GM12878 (cell line): ENCODE measurements around the gene STX1A. TPM values are rescaled to one million over a fixed set of nuclear protein-coding genes. Genes with fewer than 3 reads are reported as not detected.
A peak's percentile ranks its signal among the peaks of the same experiment; 100 is the strongest.

Experiments
- BACH1 ChIP-seq: fragments of 450-650 bp; IDR thresholded peaks from 2 replicates; pipeline ENCODE4 v1.6.1; 2017; ENCODE audit warnings: mild to moderate bottlenecking, borderline replicate concordance
- CHD1 ChIP-seq: IDR thresholded peaks from 2 replicates; pipeline ENCODE4 v1.6.1; 2012; ENCODE audit warnings: low read depth, low read length, improper control_type of control experiment
- CUX1 ChIP-seq: IDR thresholded peaks from 2 replicates; pipeline ENCODE4 v1.6.1; 2012; ENCODE audit warnings: improper control_type of control experiment, low read depth, low read length; ENCODE audit not compliant: insufficient replicate concordance
- GATAD2B ChIP-seq: fragments of 450-650 bp; conservative IDR thresholded peaks from 2 replicates; pipeline ENCODE4 v1.6.1; 2017; ENCODE audit warnings: low read depth, mild to moderate bottlenecking, moderate library complexity
- HCFC1 ChIP-seq: fragments of 150-350 bp; IDR thresholded peaks from 2 replicates; pipeline ENCODE4 v1.6.1; 2014; ENCODE audit warnings: low read length
- IKZF1 ChIP-seq: fragments of 450-650 bp; conservative IDR thresholded peaks from 2 replicates; pipeline ENCODE4 v1.6.1; 2017; ENCODE audit warnings: antibody characterized with exemption, mild to moderate bottlenecking
- KLF5 ChIP-seq: fragments of 450-650 bp; IDR thresholded peaks from 2 replicates; pipeline ENCODE4 v1.6.1; 2014; ENCODE audit warnings: mild to moderate bottlenecking; ENCODE audit not compliant: partially characterized antibody
- LARP7 ChIP-seq: fragments of 450-650 bp; IDR thresholded peaks from 2 replicates; pipeline ENCODE4 v1.6.1; 2017; ENCODE audit warnings: mild to moderate bottlenecking
- NFYB ChIP-seq: IDR thresholded peaks from 2 replicates; pipeline ENCODE4 v1.6.1; 2011; ENCODE audit warnings: low read depth, mild to moderate bottlenecking, low read length, improper control_type of control experiment, moderate library complexity; ENCODE audit not compliant: insufficient read depth
- NR2C2 ChIP-seq: IDR thresholded peaks from 2 replicates; pipeline ENCODE4 v1.6.1; 2011; ENCODE audit warnings: borderline replicate concordance, low read depth; ENCODE audit not compliant: control insufficient read depth, insufficient read length
- NRF1 ChIP-seq: conservative IDR thresholded peaks from 2 replicates; pipeline ENCODE4 v1.6.1; 2011; ENCODE audit warnings: mild to moderate bottlenecking, low read depth, low read length, improper control_type of control experiment
- POLR2A ChIP-seq: IDR thresholded peaks from 2 replicates; pipeline ENCODE4 v1.6.1; 2011; ENCODE audit warnings: low read depth, mild to moderate bottlenecking, low read length
- RAD51 ChIP-seq: fragments of 450-650 bp; IDR thresholded peaks from 2 replicates; pipeline ENCODE4 v1.6.1; 2016; ENCODE audit warnings: moderate library complexity, mild to moderate bottlenecking, inconsistent platforms
- SMARCA5 ChIP-seq: fragments of 450-650 bp; IDR thresholded peaks from 2 replicates; pipeline ENCODE4 v1.6.1; 2017; ENCODE audit warnings: mild to moderate bottlenecking
- SP1 ChIP-seq: IDR thresholded peaks from one replicate; pipeline ENCODE4 v1.6.1; 2011; ENCODE audit warnings: low read depth, low read length
- SUPT20H ChIP-seq: IDR thresholded peaks from 2 replicates; pipeline ENCODE4 v1.6.1; 2011; ENCODE audit warnings: low read depth, mild to moderate bottlenecking, low read length, moderate library complexity, borderline replicate concordance; ENCODE audit not compliant: control insufficient read depth
- TCF7 ChIP-seq: IDR thresholded peaks from 2 replicates; pipeline ENCODE4 v1.6.1; 2014; ENCODE audit warnings: antibody characterized with exemption, borderline replicate concordance
- YY1 ChIP-seq: IDR thresholded peaks from 2 replicates; pipeline ENCODE4 v1.6.1; 2011; ENCODE audit warnings: low read depth, mild to moderate bottlenecking, low read length
- ZBTB40 ChIP-seq: fragments of 450-650 bp; IDR thresholded peaks from 2 replicates; pipeline ENCODE4 v1.6.1; 2016; ENCODE audit warnings: mild to moderate bottlenecking, moderate library complexity, borderline replicate concordance
- ZNF207 ChIP-seq: fragments of 450-650 bp; IDR thresholded peaks from 2 replicates; pipeline ENCODE4 v1.6.1; 2014; ENCODE audit warnings: antibody characterized with exemption, mild to moderate bottlenecking, borderline replicate concordance
- polyA plus RNA-seq, 11 experiments: library from polyadenylated mRNA; depleted of rRNA in 4 of 11; unstranded in 6 of 11; stranded (reverse) in 5 of 11; fragments of >200 nt; fragmentation: Nextera tagmentation in 4 of 11; fragmentation: Illumina TruSeq in 1 of 11; extraction: Ambion mirVana in 4 of 11; extraction: Trizol in 1 of 11; gene quantifications; 1 replicate in 1 of 11; 2 replicates in 10 of 11; pipeline versions ENCODE4 v1.2.1 to v1.2.3, GENCODE V29; 2011 to 2016; ENCODE audit warnings: inconsistent platforms in 2 of 11, missing spikeins in 2 of 11, low read depth in 1 of 11
- total RNA-seq, 4 experiments: library from RNA; depleted of rRNA in 3 of 4; stranded (reverse); fragments of >200 nt in 3 of 4; fragmentation: Illumina TruSeq in 1 of 4; extraction: Trizol in 1 of 4; gene quantifications; 2 replicates each; pipeline versions ENCODE4 v1.2.1 to v1.2.3, GENCODE V29; 2013 to 2021

The STX1A gene
- total and polyA plus RNA-seq, 10 of the 15 experiments (the other 5 are each of a cell fraction or from before 2014, with no cell fraction given) = 0.15 to 5.3 (median 2.5) TPM

GRCh38 chr7:73718905-73719805 lies at the start of gene STX1A (continued):
- no peak for TF ChIP-seq SP1
- TF ChIP-seq LARP7 = no peak; the same call in 1 of the 2 replicates
- no peak for TF ChIP-seq KLF5
- no peak for TF ChIP-seq CHD1
- TF ChIP-seq BACH1 = peak; percentile 58; the same call in 1 of the 2 replicates
- TF ChIP-seq NRF1 = peak; percentile 72
- TF ChIP-seq SMARCA5 = no peak
- peak; percentile 62; the same call in 1 of the 2 replicates for TF ChIP-seq POLR2A
- no peak for TF ChIP-seq NFYB
- no peak for TF ChIP-seq SUPT20H
- TF ChIP-seq YY1 = no peak
- TF ChIP-seq ZNF207 = 0 out of 2 replicates have a peak, but pooled peaks have one; percentile 36
- peak; percentile 90 for TF ChIP-seq IKZF1
- TF ChIP-seq ZBTB40 = no peak
- TF ChIP-seq CUX1 = no peak
- TF ChIP-seq GATAD2B = no peak; the same call in 1 of the 2 replicates
- no peak for TF ChIP-seq RAD51
- TF ChIP-seq HCFC1 = no peak
- no peak for TF ChIP-seq TCF7
- TF ChIP-seq NR2C2 = no peak
